Type B pancreatic cell (in vitro differentiated cells): ENCODE measurements around the gene ZNF19. TPM values are rescaled to one million over a fixed set of nuclear protein-coding genes. Genes with fewer than 3 reads are reported as not detected.

Experiments
- DNase-seq: peaks from one replicate; pipeline ENCODE4 v3.0.0; 2021; ENCODE audit warnings: mixed read lengths; ENCODE audit not compliant: unreplicated experiment; ENCODE audit errors: extremely low spot score
- H3K27ac Mint-ChIP-seq: 2 replicates; pipeline ENCODE4 v1.8.0; 2021; ENCODE audit warnings: mild to moderate bottlenecking, mixed read lengths
- H3K27me3 Mint-ChIP-seq: 2 replicates; pipeline ENCODE4 v1.8.0; 2021; ENCODE audit warnings: mixed read lengths
- H3K36me3 Mint-ChIP-seq: 2 replicates; pipeline ENCODE4 v1.8.0; 2021; ENCODE audit warnings: mixed read lengths
- H3K4me1 Mint-ChIP-seq: one replicate; pipeline ENCODE4 v1.8.0; 2021; ENCODE audit warnings: mixed read lengths; ENCODE audit not compliant: unreplicated experiment
- H3K4me3 Mint-ChIP-seq: 2 replicates; pipeline ENCODE4 v1.8.0; 2021; ENCODE audit warnings: mild to moderate bottlenecking, mixed read lengths
- H3K9me3 Mint-ChIP-seq: 2 replicates; pipeline ENCODE4 v1.8.0; 2021; ENCODE audit warnings: mixed read lengths
- total RNA-seq: library from RNA; stranded (reverse); gene quantifications from 2 replicates; pipeline ENCODE4 v1.2.1, GENCODE V29; 2021; ENCODE audit warnings: low replicate concordance
- TF ChIP-seq, protein P1 (sequence below): fragments of 200-600 bp; sonication (generic); conservative IDR thresholded peaks from 2 replicates; pipeline ENCODE4 v1.5.0; 2021; ENCODE audit warnings: antibody characterized with exemption, mild to moderate bottlenecking

The ZNF19 gene
- total RNA-seq, 1 donor from 2014 or later: 7.6 TPM

DNA sequence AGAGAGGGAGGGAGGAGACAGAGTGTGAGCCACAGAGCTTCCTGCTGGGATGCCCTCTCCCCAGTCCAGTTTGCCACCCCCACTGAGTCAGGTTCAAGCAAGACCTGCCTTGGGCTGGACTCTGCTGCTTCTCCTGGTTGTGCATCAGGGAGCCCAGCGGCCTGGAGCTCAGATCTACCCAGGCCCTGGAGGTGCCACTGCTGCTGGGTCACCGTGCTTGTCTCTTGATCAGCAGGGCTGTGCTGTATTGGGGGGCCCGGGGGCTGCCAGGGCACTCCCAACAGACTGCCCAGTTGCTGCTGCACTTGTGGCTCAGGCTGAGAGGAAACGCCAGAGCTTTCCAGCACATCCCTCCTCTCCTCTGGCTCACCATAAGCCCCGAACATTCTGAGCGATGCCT is 56.2 kb downstream of the ZNF19 start:
- no peak overlapping the region for H3K27ac Mint-ChIP-seq

DNA sequence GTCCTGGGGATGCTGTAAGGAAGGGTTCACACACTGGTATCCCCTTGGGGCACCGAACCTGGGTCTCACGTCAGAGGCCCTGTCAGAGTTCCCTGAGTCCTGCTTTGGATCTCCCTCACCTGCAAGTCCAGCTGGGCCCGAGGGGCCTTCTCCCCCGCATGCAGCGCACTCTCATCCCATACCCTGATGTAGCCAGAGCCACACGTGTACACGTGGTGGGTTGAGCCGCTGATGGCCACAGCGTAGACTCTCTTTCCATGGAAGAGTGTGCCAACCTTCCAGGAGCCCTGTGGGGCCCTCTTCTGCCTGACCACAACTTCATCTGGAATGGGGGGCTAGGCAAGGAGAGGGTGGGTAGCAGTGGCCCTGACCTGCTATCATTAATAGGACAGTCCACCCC is 57.1 kb downstream of the ZNF19 start:
- Mint-ChIP-seq H3K27ac (no peak overlapping the region), H3K4me1 (no peaks in the 10 kb centered on the region), H3K4me3 (no peak overlapping the region), H3K9me3 (no peaks in the 10 kb centered on the region), H3K36me3 (no peaks in the 10 kb centered on the region), H3K27me3 (peaks cover 36% of the 10 kb centered on the region)
- TF ChIP-seq, protein P1, sequence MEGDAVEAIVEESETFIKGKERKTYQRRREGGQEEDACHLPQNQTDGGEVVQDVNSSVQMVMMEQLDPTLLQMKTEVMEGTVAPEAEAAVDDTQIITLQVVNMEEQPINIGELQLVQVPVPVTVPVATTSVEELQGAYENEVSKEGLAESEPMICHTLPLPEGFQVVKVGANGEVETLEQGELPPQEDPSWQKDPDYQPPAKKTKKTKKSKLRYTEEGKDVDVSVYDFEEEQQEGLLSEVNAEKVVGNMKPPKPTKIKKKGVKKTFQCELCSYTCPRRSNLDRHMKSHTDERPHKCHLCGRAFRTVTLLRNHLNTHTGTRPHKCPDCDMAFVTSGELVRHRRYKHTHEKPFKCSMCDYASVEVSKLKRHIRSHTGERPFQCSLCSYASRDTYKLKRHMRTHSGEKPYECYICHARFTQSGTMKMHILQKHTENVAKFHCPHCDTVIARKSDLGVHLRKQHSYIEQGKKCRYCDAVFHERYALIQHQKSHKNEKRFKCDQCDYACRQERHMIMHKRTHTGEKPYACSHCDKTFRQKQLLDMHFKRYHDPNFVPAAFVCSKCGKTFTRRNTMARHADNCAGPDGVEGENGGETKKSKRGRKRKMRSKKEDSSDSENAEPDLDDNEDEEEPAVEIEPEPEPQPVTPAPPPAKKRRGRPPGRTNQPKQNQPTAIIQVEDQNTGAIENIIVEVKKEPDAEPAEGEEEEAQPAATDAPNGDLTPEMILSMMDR: no peak
- DNase-seq: no peak

More for the DNA sequence above, 56.2 kb downstream of the ZNF19 start:
- Mint-ChIP-seq H3K4me1 (no peaks in the 10 kb centered on the region), H3K4me3 (no peak overlapping the region), H3K9me3 (no peaks in the 10 kb centered on the region), H3K36me3 (no peaks in the 10 kb centered on the region), H3K27me3 (peaks cover 41% of the 10 kb centered on the region)
- DNase-seq: no peak
- TF ChIP-seq, protein P1: no peak

DNA sequence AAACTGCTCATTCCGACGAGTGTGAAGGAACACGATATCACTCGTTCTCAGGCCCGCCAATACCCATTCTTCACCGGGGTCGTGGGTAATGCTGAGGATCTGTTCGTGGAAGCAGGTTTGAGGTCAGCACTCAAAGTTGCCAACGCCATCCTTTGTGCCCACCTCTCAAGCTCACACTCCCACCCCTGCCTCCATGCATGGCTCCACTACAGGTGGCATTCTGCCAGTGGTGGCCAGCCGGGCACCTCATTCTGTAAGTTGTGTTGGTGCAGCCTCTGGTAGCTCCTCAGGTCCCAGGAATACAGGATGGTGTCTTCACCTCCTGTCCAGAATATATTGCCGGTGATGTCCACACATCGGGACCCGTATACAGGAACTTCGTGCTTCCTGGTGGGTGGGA is 57.9 kb downstream of the ZNF19 start:
- H3K4me1 Mint-ChIP-seq: peaks cover 6% of the 10 kb centered on the region
- no peaks in the 10 kb centered on the region for H3K36me3 Mint-ChIP-seq
- H3K4me3 Mint-ChIP-seq: no peak overlapping the region
- TF ChIP-seq, protein P1: no peak
- no peak for DNase-seq
- no peaks in the 10 kb centered on the region for H3K9me3 Mint-ChIP-seq
- H3K27me3 Mint-ChIP-seq: peaks cover 36% of the 10 kb centered on the region
- H3K27ac Mint-ChIP-seq: no peak overlapping the region

DNA sequence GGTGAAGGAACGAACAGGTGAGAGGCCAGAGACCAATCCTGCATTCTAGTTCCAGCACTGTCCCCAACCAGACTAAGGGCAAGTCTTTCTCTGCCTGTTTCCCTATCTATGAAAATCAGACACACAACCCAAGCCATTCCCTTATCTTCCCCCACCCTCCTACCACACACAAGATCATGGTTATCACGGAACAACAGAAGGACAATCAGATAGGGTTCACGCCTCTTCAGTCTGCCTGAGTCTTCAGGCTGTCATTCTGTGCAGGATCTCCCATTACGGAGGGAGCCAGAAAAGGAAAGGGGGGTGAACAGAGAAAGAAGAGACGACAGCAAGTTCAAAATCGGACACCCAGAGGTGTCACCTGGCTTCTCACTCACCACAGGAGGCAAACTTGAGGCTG is 58.4 kb downstream of the ZNF19 start:
- DNase-seq: no peak
- no peaks in the 10 kb centered on the region for H3K9me3 Mint-ChIP-seq
- H3K4me3 Mint-ChIP-seq: no peak overlapping the region
- TF ChIP-seq, protein P1: no peak
- peaks cover 38% of the 10 kb centered on the region for H3K27me3 Mint-ChIP-seq
- no peaks in the 10 kb centered on the region for H3K36me3 Mint-ChIP-seq
- peaks cover 8% of the 10 kb centered on the region for H3K4me1 Mint-ChIP-seq
- H3K27ac Mint-ChIP-seq: no peak overlapping the region

DNA sequence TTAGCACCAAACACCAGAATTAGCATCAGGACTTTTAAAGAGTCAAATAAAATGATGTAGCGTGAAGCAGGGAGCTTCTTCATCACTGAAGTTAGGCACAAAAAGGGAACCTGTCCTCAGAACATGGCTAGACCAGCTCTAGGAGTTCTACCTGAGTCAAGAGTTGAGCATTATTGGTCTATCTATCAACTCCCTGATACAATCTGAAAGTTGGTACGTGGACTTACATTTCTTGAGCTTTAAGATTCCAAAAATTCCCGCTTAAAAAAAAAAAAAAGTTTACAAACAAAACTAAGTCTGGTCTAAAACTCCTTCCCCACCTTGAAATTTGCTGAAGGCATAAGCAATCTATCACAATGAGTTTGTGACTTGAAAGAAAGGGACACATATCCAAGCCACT is 59.5 kb downstream of the ZNF19 start:
- H3K27me3 Mint-ChIP-seq: peaks cover 48% of the 10 kb centered on the region
- H3K9me3 Mint-ChIP-seq: no peaks in the 10 kb centered on the region
- TF ChIP-seq, protein P1: no peak

DNA sequence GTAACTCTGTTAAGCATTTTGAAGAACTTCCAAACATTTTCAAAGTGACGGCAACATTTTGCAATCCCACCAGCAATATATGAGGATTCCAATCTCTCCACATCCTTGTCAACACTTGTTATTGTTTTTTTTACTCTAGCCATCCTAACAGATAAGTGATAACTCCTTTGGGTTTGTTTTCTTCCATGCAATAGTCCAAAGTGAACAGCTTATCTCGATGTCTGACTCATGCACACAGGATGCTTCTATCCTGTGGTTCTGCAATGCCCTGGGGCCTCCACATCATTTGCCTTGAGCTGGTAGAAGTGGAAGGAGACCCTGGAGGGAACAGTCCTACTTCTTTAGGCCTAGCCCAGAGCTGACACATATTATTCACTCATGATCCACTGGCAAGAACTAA is 60.2 kb downstream of the ZNF19 start:
- Mint-ChIP-seq H3K27ac (no peak overlapping the region), H3K36me3 (no peaks in the 10 kb centered on the region), H3K27me3 (peaks cover 51% of the 10 kb centered on the region), H3K9me3 (no peaks in the 10 kb centered on the region), H3K4me1 (peaks cover 8% of the 10 kb centered on the region), H3K4me3 (no peak overlapping the region)
- no peak for DNase-seq
- TF ChIP-seq, protein P1: no peak

More for the DNA sequence above, 59.5 kb downstream of the ZNF19 start:
- no peak overlapping the region for H3K27ac Mint-ChIP-seq
- H3K4me1 Mint-ChIP-seq: peaks cover 8% of the 10 kb centered on the region
- no peak for DNase-seq
- no peaks in the 10 kb centered on the region for H3K36me3 Mint-ChIP-seq
- H3K4me3 Mint-ChIP-seq: no peak overlapping the region
